ENCODE data around the gene BFSP1.

DNA sequence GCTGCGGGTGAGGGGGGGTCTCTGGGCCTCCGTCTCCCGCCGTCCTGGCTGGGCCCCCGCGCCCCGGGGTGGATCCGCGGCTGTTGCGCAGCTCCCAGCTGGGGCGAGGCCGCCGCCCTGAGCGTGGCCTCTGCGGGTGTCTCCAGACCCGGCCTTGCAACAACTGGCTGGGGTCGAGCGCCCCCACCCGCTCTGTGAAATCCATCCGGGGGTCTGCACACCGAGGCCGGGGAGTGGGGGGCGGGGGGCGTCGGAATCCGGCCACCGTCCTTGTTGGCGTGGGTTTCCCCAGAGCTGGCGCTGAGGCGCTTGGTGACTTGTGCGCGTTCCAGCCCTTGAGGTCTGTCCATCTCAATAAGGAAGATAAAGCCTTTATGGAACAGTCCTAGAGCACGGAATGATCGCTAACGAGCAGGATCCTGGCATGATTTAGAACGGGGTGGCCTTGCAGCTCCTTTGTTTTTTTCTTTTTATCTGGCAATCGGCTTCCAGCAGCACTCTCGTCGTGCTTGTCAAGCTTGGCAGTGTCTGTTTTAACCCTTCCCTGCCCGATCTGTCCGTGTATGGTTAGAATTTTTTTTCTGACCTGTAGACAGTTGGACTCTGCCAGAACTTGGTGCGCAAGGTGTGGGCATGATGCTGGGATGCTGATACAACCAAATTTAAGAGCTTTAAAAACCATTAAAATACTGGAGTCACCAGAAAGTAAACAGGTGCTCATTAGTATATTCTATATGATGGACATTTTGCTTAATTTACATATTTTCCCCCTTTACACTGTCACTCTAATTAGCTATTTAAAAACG is 39.4 kb upstream of the BFSP1 start:
- TF ChIP-seq, protein P1, sequence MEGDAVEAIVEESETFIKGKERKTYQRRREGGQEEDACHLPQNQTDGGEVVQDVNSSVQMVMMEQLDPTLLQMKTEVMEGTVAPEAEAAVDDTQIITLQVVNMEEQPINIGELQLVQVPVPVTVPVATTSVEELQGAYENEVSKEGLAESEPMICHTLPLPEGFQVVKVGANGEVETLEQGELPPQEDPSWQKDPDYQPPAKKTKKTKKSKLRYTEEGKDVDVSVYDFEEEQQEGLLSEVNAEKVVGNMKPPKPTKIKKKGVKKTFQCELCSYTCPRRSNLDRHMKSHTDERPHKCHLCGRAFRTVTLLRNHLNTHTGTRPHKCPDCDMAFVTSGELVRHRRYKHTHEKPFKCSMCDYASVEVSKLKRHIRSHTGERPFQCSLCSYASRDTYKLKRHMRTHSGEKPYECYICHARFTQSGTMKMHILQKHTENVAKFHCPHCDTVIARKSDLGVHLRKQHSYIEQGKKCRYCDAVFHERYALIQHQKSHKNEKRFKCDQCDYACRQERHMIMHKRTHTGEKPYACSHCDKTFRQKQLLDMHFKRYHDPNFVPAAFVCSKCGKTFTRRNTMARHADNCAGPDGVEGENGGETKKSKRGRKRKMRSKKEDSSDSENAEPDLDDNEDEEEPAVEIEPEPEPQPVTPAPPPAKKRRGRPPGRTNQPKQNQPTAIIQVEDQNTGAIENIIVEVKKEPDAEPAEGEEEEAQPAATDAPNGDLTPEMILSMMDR (IDR thresholded peaks at IDR 0.05): no peak
- TF ChIP-seq POLR2AphosphoS5 (IDR thresholded peaks at IDR 0.05): peak; percentile 53 to 83 (median 80)
